Fibroblast of the aortic adventitia (primary cell): ENCODE data around the gene TCL1A. TPM values are rescaled to one million over a fixed set of nuclear protein-coding genes. Genes with fewer than 3 reads are reported as not detected.

Experiments used
- DNase-seq: peaks from one replicate; pipeline ENCODE4 v3.0.0-alpha.2; 2010; ENCODE audit warnings: low read depth
- H3K4me3 ChIP-seq: 2 replicates; pipeline ENCODE4 v1.5.1; 2011; ENCODE audit warnings: low read depth, mild to moderate bottlenecking, control low read depth, low read length, moderate library complexity
- total RNA-seq: library from RNA; depleted of rRNA; stranded (reverse); fragments of >200 nt; gene quantifications from 2 replicates; pipeline ENCODE4 v1.2.3, GENCODE V29; 2012; ENCODE audit warnings: low replicate concordance
- TF ChIP-seq, protein P1 (sequence below): IDR thresholded peaks from 2 replicates; pipeline ENCODE4 v1.5.1; 2011; ENCODE audit warnings: mild to moderate bottlenecking, low read length, control low read depth, inconsistent platforms; ENCODE audit not compliant: insufficient read depth

The TCL1A gene
- total RNA-seq, 1 donor: not detected

GRCh38 chr14:95698287-95698686 is 15.6 kb downstream of the TCL1A start:
- TF ChIP-seq, protein P1, sequence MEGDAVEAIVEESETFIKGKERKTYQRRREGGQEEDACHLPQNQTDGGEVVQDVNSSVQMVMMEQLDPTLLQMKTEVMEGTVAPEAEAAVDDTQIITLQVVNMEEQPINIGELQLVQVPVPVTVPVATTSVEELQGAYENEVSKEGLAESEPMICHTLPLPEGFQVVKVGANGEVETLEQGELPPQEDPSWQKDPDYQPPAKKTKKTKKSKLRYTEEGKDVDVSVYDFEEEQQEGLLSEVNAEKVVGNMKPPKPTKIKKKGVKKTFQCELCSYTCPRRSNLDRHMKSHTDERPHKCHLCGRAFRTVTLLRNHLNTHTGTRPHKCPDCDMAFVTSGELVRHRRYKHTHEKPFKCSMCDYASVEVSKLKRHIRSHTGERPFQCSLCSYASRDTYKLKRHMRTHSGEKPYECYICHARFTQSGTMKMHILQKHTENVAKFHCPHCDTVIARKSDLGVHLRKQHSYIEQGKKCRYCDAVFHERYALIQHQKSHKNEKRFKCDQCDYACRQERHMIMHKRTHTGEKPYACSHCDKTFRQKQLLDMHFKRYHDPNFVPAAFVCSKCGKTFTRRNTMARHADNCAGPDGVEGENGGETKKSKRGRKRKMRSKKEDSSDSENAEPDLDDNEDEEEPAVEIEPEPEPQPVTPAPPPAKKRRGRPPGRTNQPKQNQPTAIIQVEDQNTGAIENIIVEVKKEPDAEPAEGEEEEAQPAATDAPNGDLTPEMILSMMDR: no peak
- DNase-seq: no peak

GRCh38 chr14:95697764-95698163 is 16.2 kb downstream of the TCL1A start:
- TF ChIP-seq, protein P1: no peak

More at GRCh38 chr14:95698287-95698686, 15.6 kb downstream of the TCL1A start:
- H3K4me3 ChIP-seq: no peak overlapping the region

DNA sequence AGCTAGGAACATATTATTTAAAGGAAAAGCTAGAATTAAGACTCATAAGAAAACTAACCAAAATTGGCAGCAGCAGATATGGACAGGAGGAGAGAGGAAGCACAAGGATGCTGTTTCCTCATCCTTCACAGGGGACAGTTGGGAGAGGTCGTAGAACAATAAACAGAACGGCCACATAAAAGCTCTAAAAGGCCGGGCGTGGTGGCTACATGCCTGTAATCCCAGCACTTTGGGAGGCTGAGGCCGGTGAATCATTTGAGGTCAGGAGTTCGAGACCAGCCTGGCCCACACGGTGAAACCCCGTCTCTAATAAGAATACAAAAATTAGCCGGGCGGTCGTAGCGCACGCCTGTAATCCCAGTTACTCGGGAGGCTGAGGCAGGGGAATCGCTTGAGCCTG is 17.2 kb downstream of the TCL1A start:
- no peak overlapping the region for H3K4me3 ChIP-seq
- DNase-seq: no peak
- TF ChIP-seq, protein P1: no peak

More at GRCh38 chr14:95697764-95698163, 16.2 kb downstream of the TCL1A start:
- no peak for DNase-seq
- H3K4me3 ChIP-seq: no peak overlapping the region

DNA sequence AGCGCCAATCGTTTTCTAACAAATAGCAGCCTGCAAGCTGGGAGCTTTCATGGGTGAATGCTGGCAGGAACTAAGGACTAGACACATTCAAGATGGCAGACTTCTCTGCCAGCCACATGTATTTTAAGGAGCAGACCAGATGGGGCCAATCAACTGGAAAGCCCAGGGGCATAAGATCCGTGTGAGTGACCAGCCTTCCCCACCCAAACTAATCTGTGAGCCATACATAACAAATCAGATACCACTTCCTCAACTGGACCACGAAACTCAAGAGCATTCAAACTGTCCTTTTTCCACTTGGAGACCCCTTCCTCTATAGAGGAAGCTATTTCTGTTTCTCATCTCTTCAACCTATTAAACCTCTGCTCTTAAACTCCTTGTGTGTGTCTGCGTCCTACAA is 18.0 kb downstream of the TCL1A start:
- TF ChIP-seq, protein P1: no peak
- no peak for DNase-seq

GRCh38 chr14:95695051-95695450 is 18.9 kb downstream of the TCL1A start:
- no peak for DNase-seq
- H3K4me3 ChIP-seq: no peak overlapping the region
- TF ChIP-seq, protein P1: no peak

More for the DNA sequence above, 18.0 kb downstream of the TCL1A start:
- H3K4me3 ChIP-seq: no peak overlapping the region

DNA sequence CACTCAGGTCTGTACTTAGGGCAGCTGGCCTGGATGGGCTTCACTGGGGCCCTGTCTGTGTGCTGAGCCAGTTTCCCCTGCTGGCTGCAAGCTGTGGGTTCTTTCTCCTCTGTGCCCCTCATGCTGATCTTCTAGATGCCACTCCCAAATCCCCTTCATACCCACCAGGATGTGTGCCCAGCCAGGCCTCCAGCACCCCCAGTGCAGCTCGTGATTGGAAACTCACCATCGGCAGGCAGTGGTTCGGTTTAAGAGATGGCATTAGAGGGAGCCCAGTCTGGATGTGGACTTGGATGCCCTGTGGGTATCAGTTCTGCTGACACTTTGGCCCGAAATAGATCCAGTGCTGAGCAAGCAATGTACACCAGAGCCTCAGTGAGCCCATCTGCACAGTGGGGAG is 21.8 kb downstream of the TCL1A start:
- TF ChIP-seq, protein P1: no peak

GRCh38 chr14:95691591-95691990 is 22.3 kb downstream of the TCL1A start:
- no peak overlapping the region for H3K4me3 ChIP-seq
- no peak for DNase-seq
- TF ChIP-seq, protein P1: no peak

More for the DNA sequence above, 21.8 kb downstream of the TCL1A start:
- no peak overlapping the region for H3K4me3 ChIP-seq
- no peak for DNase-seq
